PFSK-1 (cell line): ENCODE measurements around the gene OSBPL2.

Experiments used
- FOXP2 ChIP-seq: optimal IDR thresholded peaks from 2 replicates; pipeline ENCODE3; 2011; ENCODE audit warnings: borderline replicate concordance, control low read depth, inconsistent platforms; ENCODE audit not compliant: insufficient read depth; ENCODE audit errors: extremely low read length, extremely low read depth
- POLR2AphosphoS5 ChIP-seq: IDR thresholded peaks from 2 replicates; pipeline ENCODE4 v1.6.1; 2012; ENCODE audit warnings: low read depth, mild to moderate bottlenecking, control low read depth, low read length, moderate library complexity
- REST ChIP-seq, 2 experiments: IDR thresholded peaks; 2 replicates each; pipeline versions ENCODE4 v1.6.1 to v1.8.0; 2011 to 2012; ENCODE audit warnings: low read depth in 2 of 2, low read length in 2 of 2, control low read depth in 1 of 2, inconsistent platforms in 1 of 2, mild to moderate bottlenecking in 1 of 2, moderate library complexity in 1 of 2; ENCODE audit not compliant: insufficient read depth in 1 of 2
- SIN3A ChIP-seq: IDR thresholded peaks from 2 replicates; pipeline ENCODE4 v1.6.1; 2012; ENCODE audit warnings: mild to moderate bottlenecking, low read length, moderate library complexity, borderline replicate concordance; ENCODE audit not compliant: insufficient read depth
- TAF1 ChIP-seq: IDR thresholded peaks from 2 replicates; pipeline ENCODE4 v1.6.1; 2012; ENCODE audit warnings: low read length, control low read depth, borderline replicate concordance; ENCODE audit not compliant: insufficient read depth

OSBPL2 gene

GRCh38 chr20:62320581-62321354, 82.4 kb downstream of the OSBPL2 start:
- TF ChIP-seq REST (IDR thresholded peaks at IDR 0.05; ENCODE audit: insufficient read depth in 1 of 2, low read depth in 2 of 2, low read length in 2 of 2) (no peak), FOXP2 (no peak), TAF1 (no peak)

DNA sequence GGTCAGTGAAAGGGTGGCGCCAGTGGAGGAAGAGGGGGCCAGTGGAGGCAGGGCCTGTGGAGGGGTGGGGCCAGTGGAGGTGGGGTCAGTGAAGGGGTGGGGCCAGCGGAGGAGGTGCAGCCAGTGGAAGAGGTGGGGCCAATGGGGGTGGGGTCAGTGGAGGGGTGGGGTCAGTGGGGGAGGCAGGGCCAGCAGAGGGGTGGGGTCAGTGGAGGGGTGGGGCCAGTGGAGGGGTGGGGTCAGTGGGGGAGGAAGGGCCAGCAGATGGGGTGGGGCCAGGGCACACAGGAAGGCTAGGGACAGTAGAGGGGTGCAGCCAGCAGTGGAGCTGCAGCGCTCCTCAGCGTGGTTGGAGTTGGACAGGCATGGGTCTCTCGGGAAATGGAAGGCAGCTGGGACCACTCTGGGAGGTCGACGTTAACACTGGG, 83.2 kb downstream of the OSBPL2 start:
- TF ChIP-seq TAF1: no peak
- TF ChIP-seq FOXP2: no peak
- no peak for TF ChIP-seq SIN3A
- TF ChIP-seq REST (IDR thresholded peaks at IDR 0.05; ENCODE audit: insufficient read depth in 1 of 2, low read depth in 2 of 2, low read length in 2 of 2): no peak
- no peak for TF ChIP-seq POLR2AphosphoS5

GRCh38 chr20:62321975-62322374, 83.7 kb downstream of the OSBPL2 start:
- TF ChIP-seq REST (IDR thresholded peaks at IDR 0.05; ENCODE audit: insufficient read depth in 1 of 2, low read depth in 2 of 2, low read length in 2 of 2) (no peak), FOXP2 (no peak), SIN3A (no peak), TAF1 (no peak), POLR2AphosphoS5 (no peak)

DNA sequence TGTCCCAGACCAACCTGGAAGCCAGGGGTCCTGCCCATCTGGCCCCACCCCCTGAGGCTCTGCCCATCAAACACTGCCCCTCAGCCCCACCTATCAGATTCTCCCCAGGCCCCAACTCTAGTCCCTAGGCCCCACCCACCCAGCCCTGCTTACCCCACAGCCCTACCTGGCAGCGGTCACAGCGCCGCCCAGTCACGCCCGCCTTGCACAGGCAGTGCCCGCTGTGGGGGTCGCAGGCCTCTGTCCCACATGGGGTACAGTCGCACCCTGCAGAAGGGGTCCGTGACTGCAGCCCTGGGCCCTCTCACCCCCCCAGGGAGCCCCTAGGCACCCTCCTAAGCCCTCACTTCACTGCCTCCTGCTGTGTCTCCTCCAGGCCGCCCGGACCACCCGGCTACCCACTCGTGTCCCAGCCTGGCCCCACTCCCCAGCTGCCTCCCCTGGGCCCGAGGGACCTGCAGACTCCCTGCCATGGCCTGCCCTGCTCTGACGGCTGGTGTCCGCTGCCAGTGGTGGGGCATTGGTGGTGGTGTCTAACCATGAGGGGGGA, 84.2 kb downstream of the OSBPL2 start:
- TF ChIP-seq REST (IDR thresholded peaks at IDR 0.05; ENCODE audit: insufficient read depth in 1 of 2, low read depth in 2 of 2, low read length in 2 of 2) (no peak), SIN3A (no peak), TAF1 (no peak), POLR2AphosphoS5 (no peak), FOXP2 (no peak)
